Activated CD4-positive, CD25-positive, alpha-beta regulatory T cell treated with anti-CD3 and anti-CD28 coated beads, Interleukin-2, amount 50 U/mL, for 24 hours (primary cell): ENCODE measurements around the gene ZNF586.
"Not testable (repeated sequence)": the region's sequence is repeated elsewhere in the genome, so short reads cannot be mapped to it uniquely, and the experiment has no call there.

Experiments used
- ATAC-seq, 2 donors: fragments of 150-1000 bp; cut with Tn5 transposase; one replicate each; pipeline ENCODE4 v1.10.0; 2021; ENCODE audit warnings: mild to moderate bottlenecking in 1 of 2, moderate library complexity in 1 of 2

ZNF586 gene

GRCh38 chr19:57800696-57801095 is 31.2 kb downstream of the ZNF586 start:
- ATAC-seq: no peak

- ATAC-seq: no peak
These were observed 32.8 kb downstream of the ZNF586 start for GRCh38 chr19:57802269-57802668.

- no peak for ATAC-seq
These were observed 33.8 kb downstream of the ZNF586 start for GRCh38 chr19:57803265-57803593.

DNA sequence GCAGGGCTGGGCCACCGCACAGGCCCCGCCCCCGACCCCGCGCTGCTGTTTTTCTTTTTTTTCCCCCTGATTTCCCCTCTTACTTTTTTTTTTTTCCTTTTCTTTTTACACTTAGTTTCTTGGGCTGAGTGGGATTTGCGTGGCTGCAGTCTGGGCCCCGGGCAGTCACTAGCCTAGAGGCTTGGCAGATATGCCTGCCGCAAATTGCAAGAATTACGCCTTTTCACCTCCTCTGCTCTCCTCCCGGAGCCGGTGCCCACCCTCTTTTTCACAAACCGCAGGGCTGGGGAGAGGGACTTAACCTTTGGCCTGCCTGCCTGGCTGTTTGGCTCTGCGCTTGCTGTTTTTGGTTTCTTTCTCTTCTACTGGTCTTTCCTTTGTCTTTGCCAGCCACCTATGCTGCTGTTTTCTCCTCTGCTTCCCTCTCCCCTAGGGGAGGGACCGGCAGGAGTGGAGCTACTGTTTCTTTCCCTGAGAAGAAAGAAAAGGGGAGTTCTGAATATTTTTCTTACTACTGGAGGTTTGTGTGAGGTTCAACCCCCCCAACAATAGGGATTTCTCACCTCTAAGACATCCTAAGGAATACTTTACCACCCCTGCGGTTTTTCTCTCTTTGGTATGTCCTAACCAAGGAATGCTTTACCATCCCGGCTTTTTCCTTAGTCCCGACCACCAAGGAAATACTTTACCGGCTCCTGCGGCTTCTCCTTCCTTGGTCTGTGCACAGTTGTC is 34.3 kb downstream of the ZNF586 start:
- ATAC-seq: no peak

- ATAC-seq: no peak
These were observed 38.1 kb downstream of the ZNF586 start for GRCh38 chr19:57807541-57807940.

GRCh38 chr19:57810410-57811295 is 41.2 kb downstream of the ZNF586 start:
- ATAC-seq: not testable (repeated sequence)

DNA sequence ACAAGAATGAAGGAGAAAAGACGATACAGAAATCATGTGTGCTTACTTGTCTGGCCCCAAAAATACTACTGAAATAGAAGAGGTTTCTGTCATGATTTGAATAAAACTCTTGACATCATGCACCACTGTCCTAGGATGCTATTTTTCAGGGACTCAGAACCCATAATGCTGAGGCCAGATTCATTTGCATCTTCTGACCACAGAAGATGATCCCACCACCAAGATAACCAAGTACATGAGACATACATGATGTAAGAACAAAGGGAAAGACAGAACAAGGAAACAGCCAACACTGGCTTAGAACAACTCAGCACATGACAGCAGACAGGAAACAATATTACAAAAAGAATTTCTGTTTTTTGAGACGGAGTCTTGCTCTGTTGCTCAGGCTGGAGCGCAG is 42.8 kb downstream of the ZNF586 start:
- no peak for ATAC-seq

GRCh38 chr19:57812975-57813820 is 43.7 kb downstream of the ZNF586 start:
- not testable (repeated sequence) for ATAC-seq

DNA sequence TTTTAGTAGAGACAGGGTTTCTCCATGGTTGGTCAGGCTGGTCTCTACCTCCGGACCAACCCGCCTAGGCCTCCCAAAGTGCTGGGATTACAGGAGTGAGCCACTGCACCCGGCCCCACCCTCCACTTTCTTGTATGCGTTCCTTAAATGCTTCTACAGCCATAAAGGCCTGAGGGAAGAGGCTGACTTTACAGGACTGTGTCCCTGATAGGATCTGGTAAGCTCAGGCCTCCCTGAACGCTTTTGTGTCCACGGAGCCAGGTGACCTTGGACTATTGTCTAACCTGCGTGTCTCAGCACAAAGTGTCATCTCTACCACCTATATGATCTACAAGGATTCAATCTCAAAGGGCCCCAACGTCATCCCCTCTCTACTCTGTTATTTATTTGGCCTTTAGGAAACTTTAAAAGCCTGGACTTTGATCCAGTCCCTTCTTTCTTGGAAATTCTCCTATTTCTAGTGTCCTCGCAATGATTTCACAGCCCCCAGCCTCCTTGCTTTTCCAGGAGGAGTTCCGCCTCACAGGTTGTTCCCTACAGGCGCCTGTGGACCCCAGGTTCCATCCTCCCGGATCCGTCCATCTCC is 44.5 kb downstream of the ZNF586 start:
- no peak for ATAC-seq

- peak; percentile 84 to 86 for ATAC-seq
These were observed 45.2 kb downstream of the ZNF586 start, which contains the start of gene ZNF552 for GRCh38 chr19:57814505-57815246. ZNF552 (minus strand) TSS chr19:57814913; CDS start chr19:57814743, 170 bp downstream.

- no peak for ATAC-seq
These were observed 46.0 kb downstream of the ZNF586 start for GRCh38 chr19:57815247-57816075.

DNA sequence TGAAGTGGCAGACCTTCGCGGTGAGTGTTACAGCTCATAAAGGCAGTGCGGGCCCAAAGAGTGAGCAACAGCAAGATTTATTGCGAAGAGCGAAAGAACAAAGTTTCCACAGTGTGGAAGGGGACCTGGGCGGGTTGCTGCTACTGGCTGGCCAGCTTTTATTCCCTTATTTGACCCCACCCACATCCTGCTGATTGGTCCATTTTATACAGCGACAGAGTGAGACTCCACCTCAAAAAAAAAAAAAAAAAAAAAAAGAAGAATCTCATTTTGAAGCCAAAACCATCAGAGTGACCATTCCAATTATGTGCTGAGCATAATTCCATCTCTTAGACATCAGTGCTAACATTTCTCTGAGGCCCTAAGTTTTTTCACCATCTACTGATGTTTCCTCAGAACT is 47.2 kb downstream of the ZNF586 start:
- ATAC-seq: no peak

DNA sequence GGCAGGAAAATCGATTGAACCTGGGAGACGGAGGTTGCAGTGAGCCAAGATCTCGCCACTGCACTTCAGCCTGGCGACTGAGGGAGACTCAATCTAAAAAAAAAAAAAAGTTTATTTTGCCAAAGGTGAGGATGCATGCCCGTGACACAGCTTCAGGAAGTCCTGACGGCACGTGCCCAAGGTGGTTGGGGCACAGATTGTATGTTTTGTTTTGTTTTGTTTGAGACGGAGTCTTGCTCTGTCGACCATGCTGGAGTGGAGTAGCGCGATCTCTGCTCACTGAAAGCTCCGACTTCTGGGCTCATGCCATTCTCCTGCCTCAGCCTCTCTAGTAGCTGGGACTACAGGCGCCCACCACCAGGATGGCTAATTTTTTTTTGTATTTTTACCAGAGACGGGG is 48.5 kb downstream of the ZNF586 start:
- ATAC-seq: no peak

- no peak for ATAC-seq
These were observed 48.9 kb downstream of the ZNF586 start for GRCh38 chr19:57818378-57818777.

DNA sequence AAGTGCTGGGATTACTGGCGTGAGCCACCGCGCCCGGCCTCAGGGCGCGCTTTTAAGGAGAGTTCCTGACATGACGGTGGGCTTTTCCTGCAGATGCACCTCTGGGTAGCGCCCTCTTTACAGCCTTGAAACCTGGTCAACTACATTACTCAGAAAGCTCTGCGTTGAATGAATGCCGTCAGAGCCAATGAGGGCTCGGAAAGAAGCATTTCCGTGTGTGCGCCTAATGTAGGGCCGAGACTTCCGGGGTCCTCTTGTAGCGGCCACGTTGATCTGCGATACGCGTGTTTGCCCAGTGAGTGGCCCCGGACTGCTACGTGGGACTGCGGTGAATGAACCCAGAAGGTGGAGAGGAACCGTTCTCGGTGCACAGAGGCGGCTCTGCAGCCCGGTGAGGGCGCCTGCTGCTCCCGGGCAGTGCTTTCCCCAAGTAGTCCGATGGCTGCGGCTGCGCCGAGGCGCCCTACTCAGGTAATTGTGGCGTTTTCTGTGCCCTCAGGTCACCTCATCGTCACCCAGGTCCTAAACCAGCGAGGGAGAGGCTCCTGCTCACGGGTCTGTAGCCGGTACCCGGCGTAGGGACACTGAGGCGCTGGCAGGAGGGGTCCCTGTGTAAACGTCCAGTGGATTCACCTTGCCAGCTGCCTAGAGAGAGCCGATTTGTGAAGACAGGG is 50.1 kb downstream of the ZNF586 start:
- peak; percentile 91 to 92 for ATAC-seq

DNA sequence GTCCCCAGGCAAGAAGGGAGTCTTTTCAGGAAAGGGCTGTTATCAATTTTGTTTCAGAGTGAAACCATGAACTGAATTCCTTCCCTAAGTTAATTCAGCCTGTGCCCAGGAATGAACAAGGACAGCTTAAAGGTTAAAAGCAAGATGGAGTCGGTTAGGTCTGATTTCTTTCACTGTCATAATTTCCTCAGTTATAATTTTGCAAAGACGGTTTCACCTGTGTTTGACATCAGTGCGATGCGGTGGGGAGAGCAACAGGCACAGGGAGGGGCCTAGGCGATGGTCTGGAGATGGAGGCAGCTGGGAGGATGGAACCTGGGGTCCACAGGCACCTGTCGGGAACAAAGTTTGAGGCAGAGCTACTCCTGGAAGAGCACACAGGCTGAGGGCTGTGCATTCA is 51.1 kb downstream of the ZNF586 start:
- ATAC-seq: no peak

- ATAC-seq: not testable (repeated sequence)
These were observed 51.6 kb downstream of the ZNF586 start for GRCh38 chr19:57821095-57821494.

- not testable (repeated sequence) for ATAC-seq
These were observed 52.0 kb downstream of the ZNF586 start for GRCh38 chr19:57821501-57821900.

DNA sequence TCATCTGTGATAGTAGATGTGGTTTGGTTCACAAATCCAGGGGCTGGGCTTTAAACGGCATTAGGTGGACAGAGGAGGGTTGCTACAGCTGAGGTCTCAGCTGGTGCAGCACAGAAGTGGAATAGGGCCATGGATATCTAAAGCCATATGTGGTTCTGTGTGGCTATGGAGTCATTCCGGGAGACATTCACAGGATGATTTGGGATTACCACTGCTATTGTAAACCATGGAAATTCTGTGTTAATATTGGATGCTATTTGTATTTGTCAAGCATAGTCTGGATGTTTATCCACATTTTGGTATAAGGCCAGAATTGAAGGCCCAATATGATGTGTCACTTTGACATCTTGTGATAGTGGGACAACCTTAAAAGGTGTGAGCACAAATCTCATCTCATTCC is 53.7 kb downstream of the ZNF586 start:
- not testable (repeated sequence) for ATAC-seq

GRCh38 chr19:57823608-57824007 is 54.1 kb downstream of the ZNF586 start:
- not testable (repeated sequence) for ATAC-seq
